Nephron progenitor cell (in vitro differentiated cells): Measurements from ENCODE around the gene PIN4.
"Not testable (repeated sequence)": the region's sequence is repeated elsewhere in the genome, so short reads cannot be mapped to it uniquely, and the experiment has no call there.

Source experiments
- DNase-seq: peaks from one replicate; pipeline ENCODE4 v3.0.0; 2021
- H3K27ac Mint-ChIP-seq: 2 replicates; pipeline ENCODE4 v1.8.0; 2021; ENCODE audit warnings: mild to moderate bottlenecking, moderate library complexity, mixed read lengths
- H3K27me3 Mint-ChIP-seq: 2 replicates; pipeline ENCODE4 v1.8.0; 2021; ENCODE audit warnings: mild to moderate bottlenecking, low read depth, mixed read lengths; ENCODE audit not compliant: poor library complexity
- H3K36me3 Mint-ChIP-seq: 2 replicates; pipeline ENCODE4 v1.8.0; 2021; ENCODE audit warnings: low read depth, mixed read lengths
- H3K4me1 Mint-ChIP-seq: 2 replicates; pipeline ENCODE4 v1.8.0; 2021; ENCODE audit warnings: mixed read lengths
- H3K4me3 Mint-ChIP-seq: 2 replicates; pipeline ENCODE4 v1.8.0; 2021; ENCODE audit warnings: mild to moderate bottlenecking, moderate library complexity, mixed read lengths
- H3K9me3 Mint-ChIP-seq: 2 replicates; pipeline ENCODE4 v1.8.0; 2021; ENCODE audit warnings: mild to moderate bottlenecking, moderate library complexity, mixed read lengths
- CTCF ChIP-seq: fragments of 200-600 bp; sonication (generic); IDR thresholded peaks from 2 replicates; pipeline ENCODE4 v1.5.0; 2021; ENCODE audit warnings: antibody characterized with exemption

Gene PIN4

GRCh38 chrX:72146527-72146926 lies 35.0 kb upstream of the PIN4 start:
- no peak overlapping the region for H3K27ac Mint-ChIP-seq
- H3K4me3 Mint-ChIP-seq, result no peak overlapping the region
- peaks cover 32% of the 10 kb centered on the region for H3K9me3 Mint-ChIP-seq
- peaks cover 26% of the 10 kb centered on the region for H3K36me3 Mint-ChIP-seq
- H3K27me3 Mint-ChIP-seq, result peaks cover 5% of the 10 kb centered on the region
- TF ChIP-seq CTCF, result no peak
- DNase-seq, result no peak
- H3K4me1 Mint-ChIP-seq, result peaks cover 9% of the 10 kb centered on the region

- Mint-ChIP-seq H3K9me3 (peaks cover 73% of the 10 kb centered on the region), H3K27ac (no peak overlapping the region), H3K27me3 (peaks cover 23% of the 10 kb centered on the region), H3K4me1 (no peaks in the 10 kb centered on the region), H3K4me3 (no peak overlapping the region), H3K36me3 (peaks cover 4% of the 10 kb centered on the region)
- DNase-seq, result no peak
- no peak for TF ChIP-seq CTCF
Measured at GRCh38 chrX:72158773-72159172, 22.8 kb upstream of the PIN4 start.

- no peaks in the 10 kb centered on the region for H3K4me1 Mint-ChIP-seq
- no peak for DNase-seq
- H3K9me3 Mint-ChIP-seq, result peaks cover 65% of the 10 kb centered on the region
- H3K27me3 Mint-ChIP-seq, result peaks cover 26% of the 10 kb centered on the region
- H3K4me3 Mint-ChIP-seq, result no peak overlapping the region
- no peak for TF ChIP-seq CTCF
- H3K27ac Mint-ChIP-seq, result no peak overlapping the region
- H3K36me3 Mint-ChIP-seq, result peaks cover 4% of the 10 kb centered on the region
Measured at GRCh38 chrX:72159769-72160168, 21.8 kb upstream of the PIN4 start.

- DNase-seq, result no peak
- Mint-ChIP-seq H3K4me1 (no peaks in the 10 kb centered on the region), H3K4me3 (no peak overlapping the region), H3K27me3 (peaks cover 10% of the 10 kb centered on the region), H3K9me3 (peaks cover 40% of the 10 kb centered on the region), H3K36me3 (no peaks in the 10 kb centered on the region), H3K27ac (no peak overlapping the region)
- TF ChIP-seq CTCF, result no peak
Measured at GRCh38 chrX:72165551-72165950, 16.0 kb upstream of the PIN4 start.

- TF ChIP-seq CTCF, result no peak
- no peak for DNase-seq
- peaks cover 36% of the 10 kb centered on the region for H3K9me3 Mint-ChIP-seq
- H3K27ac Mint-ChIP-seq, result no peak overlapping the region
- H3K27me3 Mint-ChIP-seq, result peaks cover 10% of the 10 kb centered on the region
- no peaks in the 10 kb centered on the region for H3K36me3 Mint-ChIP-seq
- H3K4me1 Mint-ChIP-seq, result no peaks in the 10 kb centered on the region
- H3K4me3 Mint-ChIP-seq, result no peak overlapping the region
Measured at GRCh38 chrX:72169008-72169728, 12.4 kb upstream of the PIN4 start.

GRCh38 chrX:72176289-72176688 lies 5.3 kb upstream of the PIN4 start:
- not testable (repeated sequence) for H3K4me1 Mint-ChIP-seq, H3K27ac Mint-ChIP-seq, H3K36me3 Mint-ChIP-seq, DNase-seq, H3K4me3 Mint-ChIP-seq
- H3K27me3 Mint-ChIP-seq, result peaks cover 14% of the 10 kb centered on the region
- peaks cover 51% of the 10 kb centered on the region for H3K9me3 Mint-ChIP-seq
